ENCODE results near the gene ZNF836. TPM values are rescaled to one million over a fixed set of nuclear protein-coding genes. Genes with fewer than 3 reads are reported as not detected.

Gene ZNF836
- total RNA-seq, 1 donor from 2014 or later, result 6.8 TPM

DNA sequence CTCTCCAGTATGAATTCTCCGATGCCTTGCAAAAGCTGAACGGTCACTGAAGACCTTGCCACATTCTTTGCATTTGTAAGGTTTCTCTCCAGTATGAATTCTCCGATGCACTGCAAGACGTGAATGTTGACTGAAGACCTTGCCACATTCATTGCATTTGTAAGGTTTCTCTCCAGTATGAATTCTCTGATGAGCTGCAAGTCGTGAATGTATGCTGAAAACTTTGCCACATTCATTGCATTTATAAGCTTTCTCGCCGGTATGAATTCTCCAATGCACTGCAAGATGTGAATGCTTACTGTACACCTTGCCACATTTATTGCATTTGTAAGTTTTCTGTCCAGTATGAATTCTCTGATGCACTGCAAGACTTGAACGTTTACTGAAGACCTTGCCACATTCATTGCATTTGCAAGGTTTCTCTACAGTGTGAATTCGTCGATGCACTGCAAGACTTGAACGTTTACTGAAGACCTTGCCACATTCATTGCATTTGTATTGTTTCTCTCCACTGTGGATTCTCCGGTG is 55.8 kb downstream of the ZNF836 start:
- intact Hi-C loops (cut with DNase I), result no loop called here
- no peak for ATAC-seq
- DNase-seq (ENCODE audit: missing footprints), result no peak

GRCh38 chr19:52114691-52115090 is 56.7 kb downstream of the ZNF836 start:
- intact Hi-C loops (cut with DNase I), result no loop called here

GRCh38 chr19:52112624-52113023 is 58.8 kb downstream of the ZNF836 start:
- intact Hi-C loops (cut with DNase I), result no loop called here
- DNase-seq (ENCODE audit: missing footprints), result no peak
- no peak for ATAC-seq

More at GRCh38 chr19:52114691-52115090, 56.7 kb downstream of the ZNF836 start:
- DNase-seq (ENCODE audit: missing footprints) (no peak), ATAC-seq (no peak)

DNA sequence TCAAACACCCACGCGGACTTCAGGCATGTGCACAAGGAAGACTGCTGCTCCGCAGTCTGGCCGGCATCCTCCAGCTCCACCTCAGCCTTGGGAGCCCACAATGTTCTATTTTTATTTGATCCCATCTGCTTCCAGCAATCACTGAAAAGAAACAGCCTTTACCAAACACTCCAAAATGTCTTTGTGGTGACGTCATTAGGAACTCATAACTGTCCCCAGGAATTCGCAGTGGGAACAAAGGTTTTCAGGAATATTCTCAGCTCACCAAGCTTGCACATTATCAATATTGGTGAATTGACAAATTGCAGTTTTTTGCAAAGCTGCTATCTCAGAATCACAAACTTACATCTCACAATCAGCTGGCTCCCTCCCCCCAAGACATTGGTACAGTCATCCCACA is 60.6 kb downstream of the ZNF836 start:
- DNase-seq (ENCODE audit: missing footprints), result no peak
- intact Hi-C loops (cut with DNase I), result no loop called here
- no peak for ATAC-seq

Other genes starting within 250 kb of the ZNF836 start
- gene ZNF613, start 244.1 kb downstream of the ZNF836 start, total RNA-seq, result 3.7 TPM
- 7.3 TPM for gene ZNF350, start 184.8 kb downstream of the ZNF836 start, total RNA-seq
- gene ZNF615, start 163.4 kb downstream of the ZNF836 start, total RNA-seq, result 11.9 TPM
- gene ZNF614, start 143.2 kb downstream of the ZNF836 start, total RNA-seq, result 6.0 TPM
- 7.9 TPM for gene ZNF432, start 122.8 kb downstream of the ZNF836 start, total RNA-seq
- gene ZNF841, start 75.9 kb downstream of the ZNF836 start, total RNA-seq, result 7.2 TPM
- gene ZNF616, start 31.7 kb downstream of the ZNF836 start, total RNA-seq, result 5.2 TPM
- gene PPP2R1A, start 18.4 kb upstream of the ZNF836 start, total RNA-seq, result 338 TPM
- gene ZNF766, start 98.0 kb upstream of the ZNF836 start, total RNA-seq, result 9.7 TPM
- gene ZNF480, start 125.5 kb upstream of the ZNF836 start, total RNA-seq, result 18.5 TPM
- gene ZNF610, start 164.6 kb upstream of the ZNF836 start, total RNA-seq, result 2.5 TPM
- gene ZNF880, start 198.3 kb upstream of the ZNF836 start, total RNA-seq, result 18.2 TPM
- 12.6 TPM for gene ZNF528, start 226.2 kb upstream of the ZNF836 start, total RNA-seq

Measured in Right ventricle myocardium inferior (tissue), 1 donor.